Measurements from ENCODE around the gene TBC1D17. TPM values are rescaled to one million over a fixed set of nuclear protein-coding genes. Genes with fewer than 3 reads are reported as not detected.

Gene TBC1D17
- total and polyA plus RNA-seq, 2 of the 13 experiments (the other 11 are each of a cell fraction or from before 2014, with no cell fraction given) = 9.7 to 16.9 TPM

DNA sequence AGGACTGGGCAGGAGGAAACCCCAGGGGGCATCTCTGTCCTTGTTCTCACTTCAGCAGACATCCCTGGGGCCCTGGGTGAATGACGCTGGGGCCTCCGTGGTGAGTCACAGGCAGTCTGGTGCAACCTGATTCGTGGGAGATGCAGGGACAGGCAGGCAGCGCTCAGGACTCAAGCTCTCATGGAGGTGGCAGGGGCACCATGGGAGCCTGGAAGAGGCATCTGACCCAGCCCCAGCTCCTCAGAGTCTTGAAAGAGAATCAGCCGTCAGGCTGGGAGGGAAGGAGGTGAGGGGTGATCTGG is 40.5 kb upstream of the TBC1D17 start (continued):
- TF ChIP-seq, protein P1, sequence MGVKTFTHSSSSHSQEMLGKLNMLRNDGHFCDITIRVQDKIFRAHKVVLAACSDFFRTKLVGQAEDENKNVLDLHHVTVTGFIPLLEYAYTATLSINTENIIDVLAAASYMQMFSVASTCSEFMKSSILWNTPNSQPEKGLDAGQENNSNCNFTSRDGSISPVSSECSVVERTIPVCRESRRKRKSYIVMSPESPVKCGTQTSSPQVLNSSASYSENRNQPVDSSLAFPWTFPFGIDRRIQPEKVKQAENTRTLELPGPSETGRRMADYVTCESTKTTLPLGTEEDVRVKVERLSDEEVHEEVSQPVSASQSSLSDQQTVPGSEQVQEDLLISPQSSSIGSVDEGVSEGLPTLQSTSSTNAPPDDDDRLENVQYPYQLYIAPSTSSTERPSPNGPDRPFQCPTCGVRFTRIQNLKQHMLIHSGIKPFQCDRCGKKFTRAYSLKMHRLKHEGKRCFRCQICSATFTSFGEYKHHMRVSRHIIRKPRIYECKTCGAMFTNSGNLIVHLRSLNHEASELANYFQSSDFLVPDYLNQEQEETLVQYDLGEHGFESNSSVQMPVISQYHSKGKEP (CRISPR knock-in tag; IDR thresholded peaks at IDR 0.05) = no peak
- no peak for TF ChIP-seq ZNF101 (CRISPR knock-in tag; IDR thresholded peaks at IDR 0.05; ENCODE audit: borderline replicate concordance, low read depth)
- no peak for TF ChIP-seq PBX2 (CRISPR knock-in tag; IDR thresholded peaks at IDR 0.05)
- no peak for TF ChIP-seq RFX5 (IDR thresholded peaks at IDR 0.05; ENCODE audit: low read depth, low read length)
- no peak for TF ChIP-seq CCDC6 (CRISPR knock-in tag; IDR thresholded peaks at IDR 0.05)
- no peak for TF ChIP-seq ZNF160 (CRISPR knock-in tag; IDR thresholded peaks at IDR 0.05)
- TF ChIP-seq CHCHD3 (CRISPR knock-in tag; IDR thresholded peaks at IDR 0.05) = no peak
- no peak for TF ChIP-seq ARNT2 (CRISPR knock-in tag; IDR thresholded peaks at IDR 0.05; ENCODE audit: low read depth)

DNA sequence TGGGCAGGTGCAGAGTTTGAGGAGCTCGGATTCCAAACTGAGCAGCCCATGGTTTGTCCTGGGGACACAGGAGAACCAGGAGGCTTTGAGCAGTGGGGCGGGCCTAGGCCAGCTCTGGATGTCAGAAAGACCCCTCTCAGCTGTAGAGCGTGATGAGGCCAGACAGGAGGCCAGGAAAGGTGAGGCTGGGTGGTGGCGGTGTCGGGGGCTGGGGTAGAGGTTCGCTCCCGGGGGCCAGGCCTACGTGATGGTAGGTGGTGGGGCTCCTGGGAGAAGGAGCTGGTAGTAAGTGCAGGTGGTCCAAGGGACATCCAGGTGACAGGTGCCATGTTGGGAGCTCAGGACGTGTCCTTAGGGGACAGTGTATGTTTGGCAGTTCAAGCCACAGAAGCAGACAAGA is 40.1 kb upstream of the TBC1D17 start:
- ATAC-seq (no peak), DNase-seq (ENCODE audit: low spot score) (no peak), FAIRE-seq (no peak)
- ChIA-PET POLR2A (no interaction called here), CTCF (ENCODE audit: low intra/inter-chr PET ratio, low total read pairs) (no interaction called here)
- H3K27me3 ChIP-seq (ENCODE audit: control insufficient read depth in 1 of 2, insufficient read depth in 2 of 2, low read length in 2 of 2) = no peaks in the 10 kb centered on the region
- no peak overlapping the region for H3K4me3 ChIP-seq (replicated peaks in 1 of 3; ENCODE audit: insufficient read depth in 1 of 3, low read depth in 2 of 3, low read length in 3 of 3)
- H3K27ac ChIP-seq (ENCODE audit: extremely low read length, insufficient read depth, low read length) = no peak overlapping the region
- BruUV-seq (replicated peaks) = no TSS peak
- intact Hi-C loops (cut with micrococcal nuclease; ENCODE audit: unreplicated experiment) = no loop called here
- H3K4me2 ChIP-seq (ENCODE audit: low read depth, low read length) = no peak overlapping the region
- in situ Hi-C loops (cut with HindIII; ENCODE audit: extremely low pct_ligation_motif_present, low pct_unique_long_range_greater_than_20kb) = no loop called here
- H3K4me1 ChIP-seq (ENCODE audit: insufficient read depth, low read length) = no peaks in the 10 kb centered on the region
- H3K9me3 ChIP-seq (ENCODE audit: low read length) = no peaks in the 10 kb centered on the region
- no peaks in the 10 kb centered on the region for H3K79me2 ChIP-seq (ENCODE audit: insufficient read depth, low read length)
- peaks cover 17 to 56% of the 10 kb centered on the region in 2 experiments for H3K36me3 ChIP-seq (replicated peaks in 1 of 2; ENCODE audit: control insufficient read depth in 1 of 2, insufficient read depth in 2 of 2, low read length in 2 of 2)
- no peak overlapping the region for H3K9ac ChIP-seq (ENCODE audit: insufficient read depth, low read depth, low read length)
- TF ChIP-seq HMG20B (CRISPR knock-in tag; conservative IDR thresholded peaks at IDR 0.05) (no peak), NCOR1 (IDR thresholded peaks at IDR 0.05; ENCODE audit: borderline replicate concordance, low read length) (no peak), ZNF205 (CRISPR knock-in tag; IDR thresholded peaks at IDR 0.05) (no peak), NFE2L2 (IDR thresholded peaks at IDR 0.05; ENCODE audit: low read length) (no peak), ZNF558 (CRISPR knock-in tag; IDR thresholded peaks at IDR 0.05; ENCODE audit: borderline replicate concordance) (no peak), SATB2 (CRISPR knock-in tag; IDR thresholded peaks at IDR 0.05) (no peak), ZNF326 (CRISPR knock-in tag; IDR thresholded peaks at IDR 0.05; ENCODE audit: borderline replicate concordance) (no peak), ZNF124 (CRISPR knock-in tag; IDR thresholded peaks at IDR 0.05) (no peak), IRF2 (CRISPR knock-in tag; IDR thresholded peaks at IDR 0.05) (no peak), ZNF772 (CRISPR knock-in tag; IDR thresholded peaks at IDR 0.05) (no peak)
- 94% methylated on average over 9 of the region's 9 CpGs for WGBS (ENCODE audit: low lambda C conversion rate)
- no peak overlapping the region for H2AFZ ChIP-seq (ENCODE audit: low read length)
- H4K20me1 ChIP-seq (ENCODE audit: insufficient read depth, low read length) = no peaks in the 10 kb centered on the region
